ENCODE results near the gene GAS7. TPM values are rescaled to one million over a fixed set of nuclear protein-coding genes. Genes with fewer than 3 reads are reported as not detected.
A peak's percentile ranks its signal among the peaks of the same experiment; 100 is the strongest.

The GAS7 gene
- total RNA-seq, 1 donor from 2014 or later, result 78.0 TPM

DNA sequence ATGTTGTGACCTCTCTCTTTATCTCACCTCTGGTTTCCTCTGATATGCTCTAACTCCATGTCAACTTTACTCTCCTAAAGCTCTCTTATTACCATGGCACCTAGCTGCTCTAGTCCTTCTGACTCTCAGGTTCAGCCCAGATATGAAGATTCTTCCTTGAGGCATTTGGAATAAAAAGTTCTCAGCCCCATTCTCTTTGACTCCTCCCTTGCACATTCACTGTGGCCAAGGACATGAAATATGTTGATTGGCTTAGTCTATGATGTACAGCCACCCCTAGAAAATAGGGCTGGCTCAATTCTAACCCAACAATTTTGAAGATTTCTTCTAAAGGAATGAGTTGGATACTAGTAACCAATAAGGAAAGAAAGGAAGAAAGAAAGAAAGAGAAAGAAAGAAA lies 20.8 kb upstream of the GAS7 start:
- TF ChIP-seq, protein P1, sequence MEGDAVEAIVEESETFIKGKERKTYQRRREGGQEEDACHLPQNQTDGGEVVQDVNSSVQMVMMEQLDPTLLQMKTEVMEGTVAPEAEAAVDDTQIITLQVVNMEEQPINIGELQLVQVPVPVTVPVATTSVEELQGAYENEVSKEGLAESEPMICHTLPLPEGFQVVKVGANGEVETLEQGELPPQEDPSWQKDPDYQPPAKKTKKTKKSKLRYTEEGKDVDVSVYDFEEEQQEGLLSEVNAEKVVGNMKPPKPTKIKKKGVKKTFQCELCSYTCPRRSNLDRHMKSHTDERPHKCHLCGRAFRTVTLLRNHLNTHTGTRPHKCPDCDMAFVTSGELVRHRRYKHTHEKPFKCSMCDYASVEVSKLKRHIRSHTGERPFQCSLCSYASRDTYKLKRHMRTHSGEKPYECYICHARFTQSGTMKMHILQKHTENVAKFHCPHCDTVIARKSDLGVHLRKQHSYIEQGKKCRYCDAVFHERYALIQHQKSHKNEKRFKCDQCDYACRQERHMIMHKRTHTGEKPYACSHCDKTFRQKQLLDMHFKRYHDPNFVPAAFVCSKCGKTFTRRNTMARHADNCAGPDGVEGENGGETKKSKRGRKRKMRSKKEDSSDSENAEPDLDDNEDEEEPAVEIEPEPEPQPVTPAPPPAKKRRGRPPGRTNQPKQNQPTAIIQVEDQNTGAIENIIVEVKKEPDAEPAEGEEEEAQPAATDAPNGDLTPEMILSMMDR (IDR thresholded peaks at IDR 0.05), result no peak
- Histone ChIP-seq H3K4me3 (no peak overlapping the region), H3K9me3 (no peaks in the 10 kb centered on the region), H3K4me1 (no peaks in the 10 kb centered on the region), H3K36me3 (no peaks in the 10 kb centered on the region), H3K27me3 (no peaks in the 10 kb centered on the region), H3K27ac (no peak overlapping the region)
- DNase-seq (ENCODE audit: low spot score in 2 of 2), result no peak
- intact Hi-C loops (cut with DNase I), result no loop called here

DNA sequence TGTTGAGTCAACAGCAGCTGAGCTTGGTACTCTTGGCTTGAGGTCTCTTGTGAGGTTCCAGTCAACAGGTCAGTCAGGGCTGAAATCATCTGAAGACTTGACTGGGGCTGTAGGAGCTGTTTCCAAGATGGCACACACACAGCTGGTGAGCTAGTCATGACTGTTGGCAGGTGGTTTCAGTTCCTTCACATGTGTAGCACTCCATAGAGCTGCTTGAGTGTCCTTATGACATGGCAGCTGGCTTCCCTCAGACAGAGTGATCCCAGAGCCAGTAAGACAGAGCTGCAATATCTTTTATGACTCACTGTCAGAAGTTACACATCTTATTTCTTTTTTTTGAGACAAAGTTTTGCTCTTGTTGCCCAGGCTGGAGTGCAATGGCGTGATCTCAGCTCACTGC lies 19.5 kb upstream of the GAS7 start:
- intact Hi-C loops (cut with DNase I), result no loop called here
- H3K9me3 ChIP-seq, result no peaks in the 10 kb centered on the region
- H3K4me1 ChIP-seq, result no peaks in the 10 kb centered on the region
- H3K27ac ChIP-seq, result no peak overlapping the region
- no peak overlapping the region for H3K4me3 ChIP-seq
- TF ChIP-seq, protein P1 (IDR thresholded peaks at IDR 0.05), result no peak
- no peaks in the 10 kb centered on the region for H3K27me3 ChIP-seq
- DNase-seq (ENCODE audit: low spot score in 2 of 2), result peak in 1 of 2 donors; percentile 31
- H3K36me3 ChIP-seq, result no peaks in the 10 kb centered on the region

DNA sequence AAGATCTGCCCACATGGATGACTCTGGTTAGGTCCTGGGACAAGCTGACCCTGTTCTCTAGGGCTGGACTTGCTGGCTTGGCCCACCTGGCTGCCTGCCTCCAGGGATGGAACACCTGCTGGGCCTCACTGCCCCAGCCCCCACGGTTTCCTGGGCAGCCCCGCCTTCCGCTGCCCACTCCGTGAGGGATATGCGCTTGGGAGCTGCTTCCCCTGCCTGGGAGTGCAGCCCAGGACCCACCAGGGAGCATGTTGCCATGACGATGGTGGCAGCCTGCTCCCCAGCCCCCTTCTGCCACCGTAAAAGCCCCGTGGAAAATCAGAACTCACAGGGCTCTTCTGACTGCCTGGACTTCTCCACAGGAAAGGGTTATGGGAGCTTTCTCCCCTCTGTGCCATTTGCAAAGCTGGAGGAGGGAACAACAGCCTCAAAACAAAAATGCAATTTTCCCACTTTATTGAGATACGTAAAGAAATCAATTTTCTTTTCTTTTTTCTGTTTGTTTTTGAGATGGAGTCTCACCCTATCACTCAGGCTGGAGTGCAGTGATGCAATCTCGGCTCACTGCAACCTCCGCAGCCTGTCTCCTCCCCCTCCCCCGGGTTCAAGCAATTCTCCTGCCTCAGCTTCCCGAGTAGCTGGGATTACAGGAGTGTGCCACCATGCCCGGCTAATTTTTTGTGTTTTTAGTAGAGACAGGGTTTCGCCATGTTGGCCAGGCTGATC lies 18.0 kb upstream of the GAS7 start:
- no peak overlapping the region for H3K27ac ChIP-seq
- intact Hi-C loops (cut with DNase I), result no loop called here
- DNase-seq (ENCODE audit: low spot score in 2 of 2), result no peak
- no peaks in the 10 kb centered on the region for H3K9me3 ChIP-seq
- H3K36me3 ChIP-seq, result no peaks in the 10 kb centered on the region
- no peaks in the 10 kb centered on the region for H3K4me1 ChIP-seq
- H3K4me3 ChIP-seq, result no peak overlapping the region
- TF ChIP-seq, protein P1 (IDR thresholded peaks at IDR 0.05), result no peak
- no peaks in the 10 kb centered on the region for H3K27me3 ChIP-seq

DNA sequence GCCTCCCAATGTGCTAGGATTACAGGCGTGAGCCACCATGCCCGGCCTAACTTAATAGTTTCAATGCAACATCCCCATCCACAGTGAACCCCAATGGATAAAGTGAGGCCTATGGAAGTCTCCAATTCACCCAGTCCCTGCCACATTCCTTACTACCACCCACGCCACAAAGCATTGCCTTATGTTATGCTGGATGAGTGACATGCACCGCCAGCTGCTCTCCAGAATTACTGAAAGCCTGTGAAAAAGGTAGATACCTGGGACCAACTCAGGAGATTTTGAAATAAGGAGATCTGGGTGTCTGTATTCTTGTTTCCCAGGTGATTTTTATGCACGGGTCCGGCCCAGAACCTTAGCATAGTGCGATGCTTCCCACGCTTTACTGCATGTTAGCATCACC lies 16.9 kb upstream of the GAS7 start:
- DNase-seq (ENCODE audit: low spot score in 2 of 2), result no peak
- TF ChIP-seq, protein P1 (IDR thresholded peaks at IDR 0.05), result no peak
- Histone ChIP-seq H3K9me3 (no peaks in the 10 kb centered on the region), H3K27me3 (no peaks in the 10 kb centered on the region), H3K4me3 (no peak overlapping the region), H3K27ac (no peak overlapping the region), H3K4me1 (no peaks in the 10 kb centered on the region), H3K36me3 (no peaks in the 10 kb centered on the region)
- intact Hi-C loops (cut with DNase I), result no loop called here

DNA sequence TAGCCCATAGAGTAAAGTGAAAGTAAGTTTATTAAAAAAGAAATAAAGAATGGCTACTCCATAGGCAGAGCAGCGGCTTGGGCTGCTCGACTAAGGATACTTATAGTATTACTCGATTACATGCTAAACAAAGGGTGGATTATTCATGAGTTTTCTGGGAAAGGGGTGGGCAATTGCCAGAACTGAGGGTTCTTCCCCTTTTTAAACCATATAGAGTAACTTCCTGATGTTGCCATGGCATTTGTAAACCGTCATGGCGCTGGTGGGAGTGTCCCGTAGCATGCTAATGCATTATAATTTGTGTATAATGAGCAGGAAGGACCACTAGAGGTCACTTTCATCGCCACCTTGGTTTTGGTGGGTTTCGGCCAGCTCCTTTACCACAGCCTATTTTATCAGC lies 13.3 kb upstream of the GAS7 start:
- no peaks in the 10 kb centered on the region for H3K4me1 ChIP-seq
- H3K27me3 ChIP-seq, result no peaks in the 10 kb centered on the region
- no peak overlapping the region for H3K27ac ChIP-seq
- TF ChIP-seq, protein P1 (IDR thresholded peaks at IDR 0.05), result no peak
- no peak overlapping the region for H3K4me3 ChIP-seq
- intact Hi-C loops (cut with DNase I), result no loop called here
- H3K9me3 ChIP-seq, result no peaks in the 10 kb centered on the region
- no peaks in the 10 kb centered on the region for H3K36me3 ChIP-seq
- no peak for DNase-seq (ENCODE audit: low spot score in 2 of 2)

All from ascending aorta (tissue), 2 donors.